Activated naive CD4-positive, alpha-beta T cell treated with anti-CD3 and anti-CD28 coated beads, Interleukin-2, amount 10 ng/mL, durations not matched to agents 7 days and 5 days (primary cell): Measurements from ENCODE around the gene DRG2.

Experiments used
- CTCF ChIA-PET: fragments of 350-600 bp; sonication (Branson Sonifier 250); formaldehyde crosslinking; loops from one replicate; lab custom pipeline; 2021; ENCODE audit warnings: antibody characterized with exemption; lab: Charles Lee
- DNase-seq: peaks from one replicate; pipeline ENCODE4 v3.0.0-alpha.2; 2020
- H3K27ac Mint-ChIP-seq: one replicate; pipeline ENCODE4 v1.8.0; 2021; ENCODE audit warnings: mild to moderate bottlenecking, moderate library complexity, mixed read lengths
- H3K27me3 Mint-ChIP-seq: one replicate; pipeline ENCODE4 v1.8.0; 2021; ENCODE audit warnings: mild to moderate bottlenecking, mixed read lengths
- H3K36me3 Mint-ChIP-seq: one replicate; pipeline ENCODE4 v1.8.0; 2021; ENCODE audit warnings: mixed read lengths
- H3K4me1 Mint-ChIP-seq: one replicate; pipeline ENCODE4 v1.8.0; 2021; ENCODE audit warnings: mixed read lengths
- H3K4me3 Mint-ChIP-seq: one replicate; pipeline ENCODE4 v1.8.0; 2021; ENCODE audit warnings: mild to moderate bottlenecking, moderate library complexity, mixed read lengths
- H3K9me3 Mint-ChIP-seq: one replicate; pipeline ENCODE4 v1.8.0; 2021; ENCODE audit warnings: mixed read lengths

Gene DRG2

DNA sequence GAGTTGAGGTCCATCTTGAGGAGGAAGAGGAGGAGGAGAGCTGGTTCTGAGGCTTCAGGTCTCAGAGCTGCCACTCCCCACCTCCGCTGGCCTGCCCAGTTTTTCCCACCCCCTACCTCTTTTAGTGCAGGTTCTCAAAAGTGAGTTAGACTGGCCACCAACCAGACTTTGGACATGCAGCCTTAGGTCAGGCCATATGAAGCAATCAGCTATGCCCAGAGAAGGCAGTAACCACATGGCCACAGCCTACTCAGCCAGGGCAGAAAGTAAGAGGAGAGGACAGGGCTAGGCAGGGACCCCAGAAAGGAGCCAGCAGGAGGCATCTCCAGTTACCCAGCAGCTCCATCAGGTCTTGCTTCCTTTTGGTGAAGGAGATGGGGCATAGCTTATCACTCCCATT is 29.8 kb downstream of the DRG2 start:
- Mint-ChIP-seq H3K36me3 (no peaks in the 10 kb centered on the region), H3K27me3 (no peaks in the 10 kb centered on the region), H3K4me1 (no peaks in the 10 kb centered on the region), H3K27ac (no peak overlapping the region), H3K9me3 (peaks cover 3% of the 10 kb centered on the region), H3K4me3 (no peak overlapping the region)
- DNase-seq: no peak
- CTCF ChIA-PET: no interaction called here

DNA sequence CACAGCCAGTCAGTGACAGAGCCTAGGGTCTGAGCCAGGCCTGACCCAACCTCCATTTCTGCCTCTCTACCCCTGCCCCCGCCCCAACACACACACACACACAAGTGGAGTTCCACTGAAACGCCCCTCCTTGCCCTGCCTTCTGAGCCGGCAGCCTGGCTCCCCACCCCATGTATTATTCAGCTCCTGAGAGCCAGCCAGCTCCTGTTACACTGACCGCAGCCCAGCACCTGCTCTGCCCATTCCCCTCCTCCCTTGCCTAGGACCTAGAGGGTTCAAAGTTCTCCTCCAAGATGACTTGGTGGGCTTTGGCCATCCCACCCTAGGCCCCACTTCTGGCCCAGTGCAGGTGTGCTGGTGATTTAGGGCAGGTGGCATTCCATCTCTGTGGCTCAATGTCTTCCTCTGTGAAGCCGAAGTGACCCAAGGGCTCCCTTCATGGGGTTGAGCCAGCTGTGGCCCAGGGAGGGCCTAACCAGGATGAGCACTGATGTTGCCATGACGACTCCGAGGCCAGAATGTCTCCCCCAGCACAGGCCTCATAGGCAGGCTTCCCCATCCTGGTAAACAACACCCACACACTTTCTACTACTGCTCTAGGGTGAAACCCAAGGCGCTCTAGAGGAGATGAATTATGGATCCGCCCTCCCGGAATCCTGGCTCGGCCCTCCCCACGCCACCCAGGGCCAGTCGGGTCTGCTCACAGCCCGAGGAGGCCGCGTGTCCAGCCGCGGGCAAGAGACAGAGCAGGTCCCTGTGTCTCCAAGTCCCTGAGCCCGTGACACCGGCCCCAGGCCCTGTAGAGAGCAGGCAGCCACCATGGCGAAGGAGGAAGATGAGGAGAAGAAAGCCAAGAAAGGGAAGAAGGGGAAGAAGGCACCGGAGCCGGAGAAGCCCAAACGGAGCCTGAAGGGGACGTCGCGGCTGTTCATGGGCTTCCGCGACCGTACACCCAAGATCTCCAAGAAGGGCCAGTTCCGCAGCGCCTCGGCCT is 30.5 kb downstream of the DRG2 start:
- Mint-ChIP-seq H3K36me3 (no peaks in the 10 kb centered on the region), H3K4me1 (no peaks in the 10 kb centered on the region), H3K9me3 (peaks cover 3% of the 10 kb centered on the region), H3K27ac (no peak overlapping the region), H3K4me3 (no peak overlapping the region), H3K27me3 (no peaks in the 10 kb centered on the region)
- CTCF ChIA-PET: no interaction called here
- no peak for DNase-seq

DNA sequence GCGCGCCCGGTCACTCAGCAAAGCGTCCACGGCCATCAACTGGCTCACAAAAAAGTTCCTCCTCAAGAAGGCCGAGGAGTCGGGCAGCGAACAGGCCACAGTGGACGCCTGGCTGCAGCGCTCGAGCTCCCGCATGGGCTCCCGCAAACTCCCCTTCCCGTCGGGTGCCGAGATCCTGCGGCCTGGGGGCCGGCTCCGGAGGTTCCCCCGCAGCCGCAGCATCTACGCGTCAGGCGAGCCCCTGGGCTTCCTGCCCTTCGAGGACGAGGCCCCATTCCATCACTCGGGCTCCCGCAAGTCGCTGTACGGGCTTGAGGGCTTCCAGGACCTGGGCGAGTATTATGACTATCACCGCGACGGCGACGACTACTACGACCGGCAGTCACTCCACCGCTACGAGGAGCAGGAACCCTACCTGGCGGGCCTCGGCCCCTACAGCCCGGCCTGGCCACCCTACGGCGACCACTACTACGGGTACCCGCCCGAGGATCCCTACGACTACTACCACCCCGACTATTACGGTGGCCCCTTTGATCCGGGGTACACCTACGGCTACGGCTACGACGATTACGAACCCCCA is 31.5 kb downstream of the DRG2 start:
- no peak overlapping the region for H3K27ac Mint-ChIP-seq
- CTCF ChIA-PET: no interaction called here
- no peak for DNase-seq
- H3K27me3 Mint-ChIP-seq: no peaks in the 10 kb centered on the region
- no peaks in the 10 kb centered on the region for H3K36me3 Mint-ChIP-seq
- no peak overlapping the region for H3K4me3 Mint-ChIP-seq
- no peaks in the 10 kb centered on the region for H3K4me1 Mint-ChIP-seq
- peaks cover 3% of the 10 kb centered on the region for H3K9me3 Mint-ChIP-seq

DNA sequence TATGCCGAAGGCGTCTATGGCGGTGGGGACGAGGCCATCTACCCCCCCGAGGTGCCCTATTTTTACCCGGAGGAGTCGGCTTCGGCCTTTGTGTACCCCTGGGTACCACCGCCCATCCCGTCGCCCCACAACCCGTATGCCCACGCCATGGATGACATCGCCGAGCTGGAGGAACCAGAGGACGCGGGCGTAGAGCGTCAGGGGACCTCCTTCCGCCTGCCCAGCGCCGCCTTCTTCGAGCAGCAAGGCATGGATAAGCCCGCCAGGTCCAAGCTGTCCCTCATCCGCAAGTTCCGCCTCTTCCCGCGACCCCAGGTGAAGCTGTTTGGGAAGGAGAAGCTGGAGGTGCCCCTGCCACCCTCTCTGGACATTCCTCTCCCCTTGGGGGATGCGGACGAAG is 32.2 kb downstream of the DRG2 start:
- Mint-ChIP-seq H3K4me1 (no peaks in the 10 kb centered on the region), H3K9me3 (peaks cover 3% of the 10 kb centered on the region), H3K36me3 (no peaks in the 10 kb centered on the region), H3K4me3 (no peak overlapping the region), H3K27me3 (no peaks in the 10 kb centered on the region), H3K27ac (no peak overlapping the region)
- CTCF ChIA-PET: no interaction called here
- no peak for DNase-seq

DNA sequence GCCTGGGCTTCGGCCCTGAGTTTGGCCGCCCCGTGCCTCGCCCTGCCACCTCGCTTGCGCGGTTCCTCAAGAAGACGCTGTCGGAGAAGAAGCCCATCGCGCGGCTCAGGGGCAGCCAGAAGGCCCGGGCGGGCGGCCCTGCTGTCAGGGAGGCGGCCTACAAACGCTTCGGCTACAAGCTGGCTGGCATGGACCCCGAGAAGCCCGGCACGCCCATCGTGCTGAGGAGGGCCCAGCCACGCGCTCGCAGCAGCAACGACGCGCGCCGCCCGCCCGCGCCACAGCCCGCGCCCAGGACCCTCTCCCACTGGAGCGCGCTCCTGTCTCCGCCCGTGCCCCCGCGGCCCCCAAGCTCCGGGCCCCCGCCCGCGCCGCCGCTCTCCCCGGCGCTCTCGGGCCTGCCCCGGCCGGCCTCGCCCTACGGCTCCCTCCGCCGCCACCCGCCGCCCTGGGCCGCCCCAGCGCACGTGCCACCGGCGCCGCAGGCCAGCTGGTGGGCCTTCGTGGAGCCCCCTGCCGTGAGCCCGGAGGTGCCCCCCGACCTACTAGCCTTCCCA is 32.8 kb downstream of the DRG2 start:
- DNase-seq: no peak
- CTCF ChIA-PET: no interaction called here
- Mint-ChIP-seq H3K4me3 (no peak overlapping the region), H3K27ac (no peak overlapping the region), H3K4me1 (no peaks in the 10 kb centered on the region), H3K36me3 (no peaks in the 10 kb centered on the region), H3K27me3 (no peaks in the 10 kb centered on the region), H3K9me3 (peaks cover 3% of the 10 kb centered on the region)

DNA sequence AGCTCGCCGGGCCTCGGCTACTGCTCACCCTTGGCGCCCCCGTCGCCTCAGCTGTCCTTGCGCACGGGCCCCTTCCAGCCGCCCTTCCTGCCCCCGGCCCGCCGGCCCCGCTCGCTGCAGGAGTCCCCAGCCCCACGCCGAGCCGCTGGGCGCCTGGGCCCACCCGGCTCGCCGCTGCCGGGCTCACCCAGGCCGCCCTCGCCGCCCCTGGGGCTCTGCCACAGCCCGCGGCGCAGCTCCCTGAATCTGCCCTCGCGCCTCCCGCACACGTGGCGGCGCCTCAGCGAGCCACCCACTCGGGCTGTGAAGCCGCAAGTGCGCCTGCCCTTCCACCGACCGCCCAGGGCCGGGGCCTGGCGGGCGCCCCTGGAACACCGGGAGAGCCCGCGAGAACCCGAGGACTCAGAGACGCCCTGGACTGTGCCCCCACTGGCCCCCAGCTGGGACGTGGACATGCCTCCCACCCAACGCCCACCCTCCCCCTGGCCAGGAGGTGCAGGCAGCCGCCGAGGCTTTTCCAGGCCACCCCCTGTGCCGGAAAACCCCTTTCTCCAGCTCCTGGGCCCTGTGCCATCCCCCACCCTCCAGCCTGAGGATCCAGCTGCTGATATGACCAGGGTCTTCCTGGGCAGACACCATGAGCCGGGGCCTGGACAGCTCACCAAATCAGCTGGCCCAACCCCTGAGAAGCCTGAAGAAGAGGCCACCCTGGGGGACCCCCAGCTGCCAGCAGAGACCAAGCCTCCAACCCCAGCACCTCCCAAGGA is 33.6 kb downstream of the DRG2 start:
- DNase-seq: no peak
- no peaks in the 10 kb centered on the region for H3K36me3 Mint-ChIP-seq
- H3K27ac Mint-ChIP-seq: no peak overlapping the region
- no peaks in the 10 kb centered on the region for H3K27me3 Mint-ChIP-seq
- H3K4me3 Mint-ChIP-seq: no peak overlapping the region
- H3K9me3 Mint-ChIP-seq: peaks cover 3% of the 10 kb centered on the region
- no peaks in the 10 kb centered on the region for H3K4me1 Mint-ChIP-seq
- CTCF ChIA-PET: no interaction called here

DNA sequence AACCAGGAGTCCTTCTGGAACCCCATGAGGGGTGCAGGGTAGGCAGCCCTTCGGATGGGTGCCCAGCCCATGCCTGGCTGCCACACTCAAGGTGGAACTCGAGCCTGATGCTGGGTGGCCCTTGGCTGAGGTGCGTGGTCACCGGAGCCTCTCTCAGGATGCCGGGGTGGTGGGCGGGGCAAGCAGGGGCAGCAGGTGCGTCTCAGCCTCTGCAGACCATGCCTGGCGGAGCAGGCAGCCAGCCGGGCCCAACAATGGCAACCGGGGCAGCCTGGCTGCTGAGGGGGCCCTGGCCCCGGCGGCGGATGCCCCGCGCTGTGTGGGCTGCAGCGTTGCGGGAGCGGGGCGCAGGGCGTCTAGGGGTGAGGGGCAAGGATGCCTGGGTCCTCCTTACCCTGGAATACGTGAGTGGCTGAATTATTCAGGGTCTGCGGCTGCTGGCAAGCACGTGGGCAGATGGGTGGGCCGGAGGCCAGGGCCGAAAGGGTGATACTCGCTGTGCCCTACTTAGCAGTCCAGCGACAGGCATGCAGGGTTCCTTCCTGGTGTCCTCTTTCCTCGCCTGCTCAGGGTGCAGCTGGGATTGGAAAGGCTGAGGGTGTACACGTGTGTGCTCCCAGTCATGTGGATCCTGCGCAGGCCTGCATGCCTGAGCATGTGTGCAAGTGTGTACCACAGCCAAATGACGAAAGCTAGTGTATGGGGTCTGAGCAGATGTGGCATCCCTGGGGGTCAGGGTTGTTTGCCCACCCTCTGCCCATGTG is 35.4 kb downstream of the DRG2 start:
- CTCF ChIA-PET: no interaction called here
- Mint-ChIP-seq H3K4me1 (no peaks in the 10 kb centered on the region), H3K27ac (no peak overlapping the region), H3K36me3 (no peaks in the 10 kb centered on the region), H3K27me3 (peaks cover 10% of the 10 kb centered on the region), H3K4me3 (no peak overlapping the region), H3K9me3 (peaks cover 3% of the 10 kb centered on the region)
- no peak for DNase-seq

DNA sequence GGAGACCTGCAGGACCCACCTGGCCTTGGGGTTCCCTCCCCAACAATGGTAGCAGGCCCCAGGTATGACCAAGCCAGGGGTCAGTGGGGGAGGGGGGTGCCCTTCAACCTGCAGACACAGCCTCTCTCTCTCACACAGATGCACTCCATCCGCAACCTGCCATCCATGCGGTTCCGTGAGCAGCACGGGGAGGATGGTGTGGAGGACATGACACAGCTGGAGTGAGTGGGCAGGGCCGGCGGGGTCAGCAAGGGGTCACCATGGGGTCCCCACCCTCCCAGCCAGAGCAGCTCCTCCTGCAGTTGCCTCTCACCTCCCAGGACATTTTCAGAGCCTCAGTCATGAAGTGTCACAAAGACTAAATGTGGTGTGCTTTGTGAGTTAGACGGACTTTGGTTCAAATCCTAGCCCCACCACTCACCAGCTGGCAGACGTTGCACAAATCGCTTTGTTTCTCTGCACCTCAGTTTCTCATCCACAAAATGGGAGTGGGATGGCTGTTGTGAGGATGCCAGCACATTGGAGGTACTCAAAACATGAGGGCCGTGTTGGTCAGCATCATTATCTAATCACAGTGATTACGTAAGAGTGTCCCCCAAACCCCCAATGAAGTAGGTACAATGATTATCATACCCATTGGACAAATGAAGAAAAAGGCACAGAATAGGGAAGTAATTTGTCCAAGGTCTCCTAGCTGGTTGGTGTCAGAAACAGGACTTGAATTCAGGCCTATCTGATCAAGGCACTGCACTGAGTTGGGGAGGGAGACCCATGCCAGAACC is 36.8 kb downstream of the DRG2 start:
- no peak for DNase-seq
- no peaks in the 10 kb centered on the region for H3K36me3 Mint-ChIP-seq
- H3K4me3 Mint-ChIP-seq: no peak overlapping the region
- CTCF ChIA-PET: no interaction called here
- peaks cover 15% of the 10 kb centered on the region for H3K27me3 Mint-ChIP-seq
- H3K27ac Mint-ChIP-seq: no peak overlapping the region
- peaks cover 3% of the 10 kb centered on the region for H3K9me3 Mint-ChIP-seq
- no peaks in the 10 kb centered on the region for H3K4me1 Mint-ChIP-seq

DNA sequence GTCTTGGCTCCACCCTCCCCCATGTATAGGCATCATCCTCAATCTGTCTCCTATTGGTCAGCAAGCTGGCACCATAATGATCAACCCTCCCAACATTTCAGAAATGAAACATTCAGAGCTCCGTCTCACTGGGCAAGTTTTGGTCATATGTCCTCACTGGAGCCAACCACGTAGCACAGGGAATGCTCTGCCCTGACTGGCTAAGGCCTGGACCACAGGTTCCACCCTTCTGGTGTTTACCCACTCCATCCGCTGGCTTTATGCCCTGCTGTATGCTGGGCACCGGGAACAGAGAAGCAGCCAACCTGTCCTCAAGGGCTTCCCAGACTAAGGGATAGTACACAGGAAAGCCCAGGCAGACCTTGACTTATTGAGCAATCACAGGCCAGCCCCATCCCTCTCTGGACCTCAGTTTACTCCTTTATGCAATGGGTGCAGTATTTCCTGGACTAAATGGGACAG is 41.3 kb downstream of the DRG2 start:
- Mint-ChIP-seq H3K9me3 (no peaks in the 10 kb centered on the region), H3K4me1 (no peaks in the 10 kb centered on the region), H3K27me3 (peaks cover 20% of the 10 kb centered on the region), H3K4me3 (no peak overlapping the region), H3K27ac (no peak overlapping the region), H3K36me3 (no peaks in the 10 kb centered on the region)
- CTCF ChIA-PET: no interaction called here
- no peak for DNase-seq

DNA sequence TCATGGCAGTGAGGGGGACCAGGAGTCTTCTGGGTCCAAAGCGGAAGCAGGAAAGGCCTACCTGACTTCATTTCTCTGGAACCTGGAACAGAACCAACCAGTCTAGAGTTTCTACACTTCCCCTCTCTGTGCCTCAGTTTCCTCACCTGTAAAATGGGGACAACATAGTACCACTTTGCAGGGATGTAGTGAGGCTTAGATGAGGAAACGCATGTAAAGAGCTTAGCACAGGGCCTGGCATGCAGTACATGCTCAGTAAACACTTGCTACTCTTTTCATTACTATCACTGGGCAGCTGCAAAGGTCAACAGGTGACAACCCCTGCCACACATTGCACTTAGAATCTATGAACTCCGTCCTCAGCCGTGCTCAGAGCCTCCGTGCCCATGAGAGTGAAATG is 45.0 kb downstream of the DRG2 start:
- no peak overlapping the region for H3K27ac Mint-ChIP-seq
- CTCF ChIA-PET: no interaction called here
- no peaks in the 10 kb centered on the region for H3K9me3 Mint-ChIP-seq
- peaks cover 25% of the 10 kb centered on the region for H3K27me3 Mint-ChIP-seq
- no peaks in the 10 kb centered on the region for H3K36me3 Mint-ChIP-seq
- H3K4me3 Mint-ChIP-seq: no peak overlapping the region
- no peaks in the 10 kb centered on the region for H3K4me1 Mint-ChIP-seq
- DNase-seq: no peak

DNA sequence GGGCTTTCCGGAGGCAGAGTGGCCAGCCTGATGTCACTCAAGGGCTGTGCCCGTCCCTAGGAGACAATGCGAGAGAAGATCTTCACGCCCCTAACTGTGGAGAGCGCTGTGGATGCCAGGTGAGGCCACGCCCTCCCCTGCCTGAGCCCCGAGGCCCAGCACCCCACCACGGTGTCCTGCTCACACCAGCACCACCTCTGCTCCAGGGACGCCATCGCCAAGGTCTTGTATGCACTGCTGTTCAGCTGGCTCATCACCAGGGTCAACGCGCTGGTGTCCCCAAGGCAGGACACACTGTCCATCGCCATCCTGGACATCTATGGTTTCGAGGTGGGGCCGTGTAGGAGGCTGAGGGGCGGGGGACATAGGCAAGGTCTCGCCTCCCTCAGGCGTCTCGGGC is 48.6 kb downstream of the DRG2 start:
- CTCF ChIA-PET: interaction anchor here (1.0 kb wide), 1 partner anchor 34 kb away, joined by 3 read pairs; no protein-coding TSS in a partner anchor
- no peak overlapping the region for H3K27ac Mint-ChIP-seq
- no peaks in the 10 kb centered on the region for H3K9me3 Mint-ChIP-seq
- H3K36me3 Mint-ChIP-seq: no peaks in the 10 kb centered on the region
- no peak for DNase-seq
- peaks cover 30% of the 10 kb centered on the region for H3K27me3 Mint-ChIP-seq
- H3K4me3 Mint-ChIP-seq: no peak overlapping the region
- no peaks in the 10 kb centered on the region for H3K4me1 Mint-ChIP-seq

DNA sequence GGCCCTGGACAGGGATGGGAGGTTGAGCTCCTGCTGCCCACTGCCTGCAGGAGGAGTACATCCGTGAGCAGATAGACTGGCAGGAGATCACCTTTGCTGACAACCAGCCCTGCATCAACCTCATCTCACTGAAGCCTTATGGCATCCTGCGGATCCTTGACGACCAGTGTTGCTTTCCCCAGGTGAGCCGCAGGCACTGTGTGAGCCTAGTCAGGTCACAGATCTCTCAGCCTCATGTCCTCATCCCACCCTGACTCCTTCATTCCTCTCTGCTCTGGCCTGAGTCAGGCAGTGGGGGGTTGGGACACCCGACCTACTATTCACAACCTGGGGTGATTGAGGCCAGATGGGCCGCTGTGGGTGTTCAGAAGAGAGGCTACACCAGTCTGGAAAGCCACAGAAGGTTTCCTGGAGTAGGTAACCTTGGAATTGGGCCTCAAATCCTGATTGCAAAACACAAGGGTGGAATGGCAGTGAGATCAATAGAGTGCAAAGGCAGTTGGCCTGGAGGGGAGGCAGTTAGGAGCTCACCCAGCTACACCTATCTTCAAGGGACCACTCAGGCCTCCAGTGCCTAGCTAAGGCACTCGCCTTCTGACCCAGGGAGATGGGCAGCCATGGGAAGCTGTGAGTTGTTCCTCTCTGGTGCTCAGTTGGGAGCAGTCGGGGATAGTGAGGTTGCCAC is 50.5 kb downstream of the DRG2 start:
- no peak overlapping the region for H3K27ac Mint-ChIP-seq
- no peaks in the 10 kb centered on the region for H3K9me3 Mint-ChIP-seq
- DNase-seq: no peak
- H3K4me1 Mint-ChIP-seq: no peaks in the 10 kb centered on the region
- CTCF ChIA-PET: no interaction called here
- peaks cover 30% of the 10 kb centered on the region for H3K27me3 Mint-ChIP-seq
- no peaks in the 10 kb centered on the region for H3K36me3 Mint-ChIP-seq
- no peak overlapping the region for H3K4me3 Mint-ChIP-seq

DNA sequence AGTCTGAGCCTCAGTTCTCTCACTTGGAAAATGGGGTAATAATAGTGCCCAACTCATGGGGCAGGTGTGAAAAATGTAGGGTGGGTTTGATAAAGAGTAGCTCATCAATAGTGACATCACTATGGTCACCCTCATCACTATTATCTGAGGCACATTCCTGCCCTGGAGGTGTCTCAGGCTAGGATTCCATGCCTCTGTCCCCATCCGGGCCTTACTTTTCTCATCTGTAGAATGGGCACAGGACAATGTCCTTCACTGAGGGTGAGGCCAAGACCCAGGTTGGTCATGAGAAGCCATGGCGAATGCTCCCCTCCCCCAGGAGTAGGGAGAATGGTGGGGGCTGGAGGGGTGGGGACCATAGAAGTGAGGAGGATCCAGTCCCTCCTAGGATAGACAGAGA is 51.3 kb downstream of the DRG2 start:
- Mint-ChIP-seq H3K36me3 (no peaks in the 10 kb centered on the region), H3K4me3 (no peak overlapping the region), H3K27me3 (peaks cover 32% of the 10 kb centered on the region), H3K9me3 (no peaks in the 10 kb centered on the region), H3K4me1 (no peaks in the 10 kb centered on the region), H3K27ac (no peak overlapping the region)
- CTCF ChIA-PET: no interaction called here
- no peak for DNase-seq
